Omental fat pad (tissue), 4 donors: Measurements from ENCODE around the gene PAQR5. TPM values are rescaled to one million over a fixed set of nuclear protein-coding genes. Genes with fewer than 3 reads are reported as not detected.
"Not testable (repeated sequence)": the region's sequence is repeated elsewhere in the genome, so short reads cannot be mapped to it uniquely, and the experiment has no call there.

Source experiments
- ATAC-seq: fragments of 150-250 bp; one replicate; pipeline ENCODE4 v1.9.1; 2016; ENCODE audit warnings: mild to moderate bottlenecking, moderate library complexity; ENCODE audit not compliant: low FRiP score
- DNase-seq: peaks from one replicate; pipeline ENCODE4 v3.0.0-alpha.2; 2019; ENCODE audit warnings: low spot score
- total RNA-seq, 4 donors: library from RNA; depleted of rRNA; stranded (reverse); fragments of >200 nt; gene quantifications; one replicate each; pipeline ENCODE4 v1.1.0, GENCODE V29; 2016
- TF ChIP-seq, protein P1 (sequence below), 3 donors: fragments of 450-650 bp; IDR thresholded peaks; one replicate each; pipeline ENCODE4 v1.5.1; 2016 to 2017; ENCODE audit warnings: antibody characterized with exemption in 3 of 3, mild to moderate bottlenecking in 3 of 3, moderate library complexity in 2 of 3

PAQR5 gene
- total RNA-seq, 4 donors from 2014 or later: 0.47 to 11.9 (median 0.86) TPM

DNA sequence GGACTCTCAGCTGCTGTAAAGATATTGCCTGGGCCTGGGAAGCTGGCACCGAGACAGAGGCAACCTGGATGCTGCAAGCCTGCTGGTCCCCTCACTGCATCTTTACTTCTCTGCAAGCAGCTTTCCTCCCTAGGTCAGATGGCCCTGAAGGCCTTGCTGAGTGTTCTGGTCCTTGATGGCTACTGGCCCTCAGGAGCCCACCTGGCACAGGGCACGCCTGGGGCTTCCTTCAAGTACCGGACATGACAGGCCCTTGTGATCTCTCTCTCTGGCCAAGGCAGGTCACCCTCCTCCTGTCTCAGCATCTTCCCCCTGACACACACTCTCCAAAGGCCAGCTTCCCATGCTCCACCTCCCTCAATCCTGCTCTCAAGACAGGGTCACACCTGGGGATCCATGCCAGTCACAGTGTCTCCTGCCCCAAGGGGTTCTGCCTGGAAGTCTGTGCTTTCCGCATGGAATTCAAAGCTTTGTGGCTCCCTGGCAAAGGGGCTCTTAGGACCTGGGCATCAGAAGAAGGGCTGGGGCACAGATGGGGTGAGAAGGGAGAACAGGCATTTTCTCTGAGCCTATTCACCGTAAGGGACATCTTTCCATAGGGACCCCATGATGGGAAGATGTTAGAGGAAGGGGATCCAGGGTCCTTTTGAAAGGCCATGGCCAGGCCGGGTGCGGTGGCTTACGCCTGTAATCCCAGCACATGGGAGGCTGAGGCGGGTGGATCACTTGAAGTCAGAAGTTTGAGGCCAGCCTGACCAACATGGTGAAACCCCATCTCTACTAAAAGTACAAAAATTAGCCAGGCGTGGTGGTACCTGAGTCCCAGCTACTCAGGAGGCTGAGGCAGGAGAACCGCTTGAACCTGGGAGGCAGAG is 4.7 kb upstream of the PAQR5 start:
- ATAC-seq (no peak), DNase-seq (no peak)
- TF ChIP-seq, protein P1, sequence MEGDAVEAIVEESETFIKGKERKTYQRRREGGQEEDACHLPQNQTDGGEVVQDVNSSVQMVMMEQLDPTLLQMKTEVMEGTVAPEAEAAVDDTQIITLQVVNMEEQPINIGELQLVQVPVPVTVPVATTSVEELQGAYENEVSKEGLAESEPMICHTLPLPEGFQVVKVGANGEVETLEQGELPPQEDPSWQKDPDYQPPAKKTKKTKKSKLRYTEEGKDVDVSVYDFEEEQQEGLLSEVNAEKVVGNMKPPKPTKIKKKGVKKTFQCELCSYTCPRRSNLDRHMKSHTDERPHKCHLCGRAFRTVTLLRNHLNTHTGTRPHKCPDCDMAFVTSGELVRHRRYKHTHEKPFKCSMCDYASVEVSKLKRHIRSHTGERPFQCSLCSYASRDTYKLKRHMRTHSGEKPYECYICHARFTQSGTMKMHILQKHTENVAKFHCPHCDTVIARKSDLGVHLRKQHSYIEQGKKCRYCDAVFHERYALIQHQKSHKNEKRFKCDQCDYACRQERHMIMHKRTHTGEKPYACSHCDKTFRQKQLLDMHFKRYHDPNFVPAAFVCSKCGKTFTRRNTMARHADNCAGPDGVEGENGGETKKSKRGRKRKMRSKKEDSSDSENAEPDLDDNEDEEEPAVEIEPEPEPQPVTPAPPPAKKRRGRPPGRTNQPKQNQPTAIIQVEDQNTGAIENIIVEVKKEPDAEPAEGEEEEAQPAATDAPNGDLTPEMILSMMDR (IDR thresholded peaks at IDR 0.05): no peak

DNA sequence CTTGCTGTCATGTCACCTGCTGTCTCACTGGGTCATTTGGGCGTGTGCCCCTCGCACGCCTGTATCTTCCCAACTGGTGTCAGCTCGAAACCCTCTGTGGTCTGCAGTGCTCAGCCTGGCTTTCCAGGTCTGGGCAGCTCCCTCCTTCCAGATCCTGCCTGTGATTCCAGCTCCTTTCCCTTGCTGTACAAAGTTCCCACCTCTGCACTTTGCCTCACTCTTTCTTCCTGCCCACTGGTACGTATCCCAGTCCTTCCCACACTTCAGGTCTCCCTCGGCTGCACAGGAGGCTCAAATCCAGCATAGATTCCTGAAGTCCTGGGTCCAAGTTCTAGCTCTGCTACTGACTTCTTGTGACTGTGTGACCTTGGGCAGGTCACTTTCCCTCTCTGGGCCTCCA is 2.1 kb upstream of the PAQR5 start:
- ATAC-seq: no peak
- no peak for DNase-seq

DNA sequence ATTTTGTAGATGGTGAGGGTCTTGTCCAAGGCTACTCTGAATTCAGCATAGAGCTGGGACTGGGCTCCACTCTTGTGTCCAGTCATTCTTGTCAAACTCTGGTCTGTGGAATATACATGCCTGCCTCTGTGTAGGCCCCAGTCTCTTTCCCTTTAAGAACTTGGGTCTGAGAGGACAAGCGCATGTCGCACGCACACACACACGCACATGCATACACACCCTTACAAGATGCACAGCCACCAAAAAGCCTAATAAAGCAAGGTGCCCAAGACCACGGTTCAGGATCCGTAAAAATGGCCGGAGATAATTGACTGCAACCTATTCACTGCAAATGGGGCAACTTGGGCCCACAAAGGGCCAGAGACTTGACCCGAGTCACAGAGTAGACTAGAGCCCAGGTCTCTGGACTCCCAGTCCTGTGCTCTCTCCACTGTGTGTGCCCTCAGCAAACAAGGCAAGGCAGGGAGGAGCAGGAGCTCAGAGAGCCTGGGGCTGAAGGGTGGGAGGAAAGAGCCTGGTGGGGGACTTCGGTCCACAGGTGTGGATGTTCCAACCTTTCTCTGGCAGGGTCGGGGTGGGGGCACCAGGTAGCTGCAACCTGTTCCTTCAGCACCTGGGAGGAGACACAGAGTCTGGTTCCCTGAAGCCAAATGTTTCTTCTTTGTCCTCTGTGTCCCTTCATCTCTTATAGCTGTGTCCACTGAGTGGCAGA is 914 bp upstream of the PAQR5 start:
- ATAC-seq (no peak), DNase-seq (no peak)
- TF ChIP-seq, protein P1 (IDR thresholded peaks at IDR 0.05): no peak

More for the DNA sequence above, 2.1 kb upstream of the PAQR5 start:
- TF ChIP-seq, protein P1 (IDR thresholded peaks at IDR 0.05): no peak

DNA sequence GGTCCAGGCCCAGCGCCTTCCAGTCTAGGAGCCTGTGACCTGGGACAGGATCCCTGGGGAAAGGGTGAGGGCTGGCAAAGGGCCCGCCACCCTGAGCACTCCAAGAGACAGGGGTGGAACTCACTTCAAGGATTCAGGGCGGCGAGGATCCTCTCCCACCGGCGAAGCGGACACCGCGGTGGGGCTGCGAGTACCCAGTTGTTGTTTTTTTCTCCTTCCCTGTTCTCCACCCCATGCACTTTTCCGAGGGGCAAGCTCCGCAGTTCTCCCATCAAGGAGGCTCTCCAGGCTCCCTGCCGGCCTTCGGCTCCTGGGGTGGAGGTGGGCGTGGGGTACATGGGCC is 387 bp upstream of the PAQR5 start:
- DNase-seq: no peak
- TF ChIP-seq, protein P1 (IDR thresholded peaks at IDR 0.05): no peak
- no peak for ATAC-seq

DNA sequence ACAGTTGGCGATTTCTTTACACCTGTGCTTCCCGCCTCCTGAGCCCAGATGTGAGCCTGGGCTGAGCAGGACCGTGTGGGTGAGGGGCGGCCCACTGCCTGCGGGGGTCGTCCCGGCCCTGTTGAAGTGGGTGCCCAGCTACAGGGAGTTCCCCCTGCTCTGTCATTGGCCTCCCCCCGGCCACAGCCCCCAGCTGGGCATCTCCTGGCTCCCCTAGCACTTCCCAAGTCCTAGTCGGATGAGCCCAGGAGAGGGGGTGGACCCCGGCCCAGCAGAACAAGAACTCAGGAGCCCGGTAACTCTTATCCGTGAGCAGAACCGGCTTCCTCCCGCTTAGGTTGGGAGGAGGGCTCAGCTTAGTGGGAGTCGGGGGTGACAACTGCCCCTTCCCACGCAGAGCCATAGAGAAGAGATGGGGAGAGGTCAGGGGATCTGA is 757 bp downstream of the PAQR5 start:
- DNase-seq (no peak), ATAC-seq (no peak)
- TF ChIP-seq, protein P1 (IDR thresholded peaks at IDR 0.05): no peak

DNA sequence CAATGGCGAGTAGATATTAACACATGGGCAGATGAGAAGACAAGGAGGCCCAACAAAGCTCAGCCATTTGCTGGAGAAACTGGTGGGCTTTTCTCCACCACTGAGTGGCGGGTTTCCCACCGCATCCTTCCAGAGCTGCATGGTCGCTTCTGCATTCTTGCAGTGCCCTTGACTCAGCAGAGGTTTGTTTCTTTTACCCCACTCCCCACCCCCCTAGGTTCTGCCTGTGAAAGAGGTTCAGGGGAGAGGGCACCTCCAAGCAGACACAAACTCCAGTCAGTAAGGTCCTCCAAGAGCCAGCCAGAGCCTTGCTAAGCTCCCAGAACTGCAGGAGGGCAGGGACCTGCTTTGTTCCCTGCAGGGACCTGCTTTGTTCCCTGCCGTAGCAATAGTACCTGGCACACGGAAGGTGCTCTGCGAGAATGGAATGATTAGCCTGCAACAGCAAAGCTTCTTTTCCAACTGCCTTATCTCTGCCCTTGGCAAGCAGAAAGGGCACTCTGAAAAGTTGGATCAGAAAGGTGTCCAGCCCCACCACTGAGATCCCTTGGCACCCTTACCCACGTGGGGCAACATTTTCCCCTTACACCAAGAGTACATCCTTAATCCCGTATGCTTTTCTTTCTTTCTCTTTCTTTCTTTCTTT is 1.4 kb downstream of the PAQR5 start:
- DNase-seq (no peak), ATAC-seq (no peak)
- TF ChIP-seq, protein P1 (IDR thresholded peaks at IDR 0.05): no peak

DNA sequence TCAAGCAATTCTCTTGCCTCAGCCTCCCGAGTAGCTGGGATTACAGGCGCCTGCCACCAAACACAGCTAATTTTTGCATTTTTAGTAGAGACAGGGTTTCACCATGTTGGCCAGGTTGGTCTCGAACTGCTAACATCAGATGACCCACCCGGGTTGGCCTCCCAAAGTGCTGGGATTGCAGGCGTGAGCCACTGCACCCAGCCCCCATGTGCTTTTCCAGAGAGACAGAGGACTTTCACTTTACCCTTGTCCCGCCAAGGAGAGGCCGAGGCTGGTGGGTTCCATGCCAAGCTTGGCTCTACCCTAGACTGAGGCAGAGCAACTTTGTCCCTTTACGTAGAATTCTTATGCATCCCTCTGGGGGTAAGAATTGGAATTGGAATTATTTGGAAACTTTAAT is 2.4 kb downstream of the PAQR5 start:
- not testable (repeated sequence) for DNase-seq, ATAC-seq

DNA sequence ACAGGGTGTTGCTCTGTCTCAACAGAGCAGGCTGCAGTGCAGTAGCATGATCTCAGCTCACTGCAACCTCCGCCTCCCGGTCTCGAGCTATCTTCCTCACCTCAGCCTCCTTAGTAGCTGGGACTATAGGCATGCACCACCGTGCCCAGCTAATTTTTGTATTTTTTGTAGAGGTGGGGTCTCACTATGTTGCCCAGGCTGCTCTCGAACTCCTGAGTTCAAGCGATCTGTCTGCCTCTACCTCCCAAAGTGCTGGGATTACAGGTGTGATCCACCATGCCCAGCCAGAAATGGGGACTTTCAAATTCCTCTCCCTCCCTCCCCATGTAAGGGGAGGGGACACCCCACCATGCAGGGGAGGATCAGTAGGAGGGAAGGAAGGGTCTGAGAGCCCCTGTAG is 3.4 kb downstream of the PAQR5 start:
- DNase-seq: not testable (repeated sequence)

More for the DNA sequence above, 3.4 kb downstream of the PAQR5 start:
- ATAC-seq: not testable (repeated sequence)
